GM18499 (cell line): Measurements from ENCODE around the gene SWT1.
A peak's percentile ranks its signal among the peaks of the same experiment; 100 is the strongest.
"Not testable (repeated sequence)": the region's sequence is repeated elsewhere in the genome, so short reads cannot be mapped to it uniquely, and the experiment has no call there.

Experiments used
- ATAC-seq: cut with Tn5 transposase; IDR thresholded peaks from one replicate; pipeline ENCODE4 v1.9.1; 2021; ENCODE audit warnings: moderate number of reproducible peaks; ENCODE audit not compliant: insufficient read depth, unreplicated experiment

Gene SWT1

DNA sequence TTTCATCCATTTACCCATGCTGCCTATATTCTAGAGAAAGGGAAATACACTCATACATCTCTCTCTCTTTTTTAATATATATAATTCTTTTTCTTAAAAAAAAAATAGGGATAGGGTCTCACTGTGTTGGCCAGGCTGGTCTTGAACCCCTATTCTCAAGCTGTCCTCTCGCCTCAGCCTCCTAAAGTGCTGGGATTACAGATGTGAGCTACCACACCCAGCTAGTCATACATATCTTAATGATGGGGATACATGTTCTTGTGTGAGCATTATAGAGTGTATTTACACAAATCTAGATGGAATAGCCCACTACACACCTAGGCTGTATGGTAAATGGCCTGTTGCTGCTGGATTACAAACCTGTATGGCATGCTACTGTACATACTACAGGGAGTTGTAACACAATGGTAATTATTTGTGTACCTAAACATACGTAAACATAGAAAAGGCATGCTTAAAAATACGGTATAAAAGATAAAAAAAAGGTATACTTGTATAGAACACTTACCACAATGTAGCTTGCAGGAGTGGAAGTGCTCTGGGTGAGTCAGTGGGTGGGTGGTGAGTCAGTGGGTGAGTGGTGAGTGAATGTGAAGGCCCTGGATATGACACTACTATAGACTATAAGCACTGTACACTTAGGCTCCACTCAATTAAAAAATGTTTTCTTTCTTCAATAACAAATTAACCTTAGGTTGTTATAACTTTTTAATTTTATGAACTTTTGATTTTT lies 87.2 kb downstream of the SWT1 start:
- no peak for ATAC-seq

DNA sequence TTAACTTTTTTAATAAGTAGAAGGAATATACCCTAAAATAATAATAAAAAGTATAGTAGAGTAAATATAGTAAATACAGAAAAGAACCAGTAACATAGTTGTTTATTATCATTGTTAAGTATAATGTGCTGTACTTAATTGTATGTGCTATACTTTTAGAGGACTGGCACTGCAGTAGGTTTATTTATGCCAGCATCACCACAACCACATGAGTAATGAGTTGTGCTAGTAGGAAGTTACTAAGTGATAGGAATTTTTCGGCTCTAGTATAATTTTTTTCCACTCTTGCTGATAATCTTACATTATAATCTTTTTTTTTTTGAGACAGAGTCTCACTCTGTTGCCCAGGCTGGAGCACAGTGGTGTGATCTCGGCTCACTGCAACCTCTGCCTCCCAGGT lies 88.5 kb downstream of the SWT1 start:
- ATAC-seq = no peak

DNA sequence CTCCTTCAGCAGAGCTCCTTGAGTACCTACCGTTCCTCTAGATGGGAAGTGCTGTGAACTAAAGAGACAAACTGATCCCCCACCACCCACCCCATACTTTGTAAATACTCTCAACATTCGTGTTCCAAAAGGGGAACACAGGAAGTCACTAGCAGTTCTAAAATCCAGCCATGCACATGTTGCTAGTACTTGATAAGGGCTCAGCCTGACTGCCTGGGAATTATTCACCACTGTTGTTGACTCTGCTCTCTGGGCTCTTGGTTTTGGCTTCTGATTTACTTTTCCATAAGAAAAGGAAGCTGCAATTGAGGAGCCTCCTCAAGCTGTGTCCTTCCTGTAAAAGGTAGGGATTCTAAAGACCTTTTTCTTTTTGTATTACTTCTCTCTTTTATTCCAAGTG lies 92.6 kb downstream of the SWT1 start:
- no peak for ATAC-seq

DNA sequence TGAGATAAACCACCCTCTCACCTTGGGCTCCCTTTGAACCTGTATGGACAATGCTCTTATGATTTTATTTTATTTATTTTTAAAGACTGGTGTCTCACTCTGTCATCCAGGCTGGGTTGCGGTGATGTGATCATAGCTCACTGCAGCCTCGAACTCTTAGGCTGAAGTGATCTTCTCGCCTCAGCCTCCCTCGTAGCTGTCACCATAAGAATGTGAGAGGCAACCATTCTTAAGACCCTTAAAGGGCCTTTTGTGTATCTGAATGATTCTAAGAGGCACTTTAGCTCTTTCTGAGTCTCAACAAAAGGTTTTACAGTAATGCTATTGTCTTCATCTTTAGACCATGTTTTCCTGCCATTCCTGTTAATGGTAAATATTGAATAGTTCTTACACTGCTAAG lies 93.1 kb downstream of the SWT1 start:
- no peak for ATAC-seq

DNA sequence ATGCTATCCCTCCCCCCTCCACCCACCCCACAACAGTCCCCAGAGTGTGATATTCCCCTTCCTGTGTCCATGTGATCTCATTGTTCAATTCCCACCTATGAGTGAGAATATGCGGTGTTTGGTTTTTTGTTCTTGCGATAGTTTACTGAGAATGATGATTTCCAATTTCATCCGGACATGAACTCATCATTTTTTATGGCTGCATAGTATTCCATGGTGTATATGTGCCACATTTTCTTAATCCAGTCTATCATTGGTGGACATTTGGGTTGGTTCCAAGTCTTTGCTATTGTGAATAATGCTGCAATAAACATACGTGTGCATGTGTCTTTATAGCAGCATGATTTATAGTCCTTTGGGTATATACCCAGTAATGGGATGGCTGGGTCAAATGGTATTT lies 95.0 kb downstream of the SWT1 start:
- not testable (repeated sequence) for ATAC-seq

DNA sequence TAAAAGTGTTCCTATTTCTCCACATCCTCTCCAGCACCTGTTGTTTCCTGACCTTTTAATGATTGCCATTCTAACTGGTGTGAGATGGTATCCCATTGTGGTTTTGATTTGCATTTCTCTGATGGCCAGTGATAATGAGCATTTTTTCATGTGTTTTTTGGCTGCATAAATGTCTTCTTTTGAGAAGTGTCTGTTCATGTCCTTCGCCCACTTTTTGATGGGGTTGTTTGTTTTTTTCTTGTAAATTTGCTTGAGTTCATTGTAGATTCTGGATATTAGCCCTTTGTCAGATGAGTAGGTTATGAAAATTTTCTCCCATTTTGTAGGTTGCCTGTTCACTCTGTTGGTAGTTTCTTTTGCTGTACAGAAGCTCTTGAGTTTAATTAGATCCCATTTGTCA lies 95.4 kb downstream of the SWT1 start:
- not testable (repeated sequence) for ATAC-seq

DNA sequence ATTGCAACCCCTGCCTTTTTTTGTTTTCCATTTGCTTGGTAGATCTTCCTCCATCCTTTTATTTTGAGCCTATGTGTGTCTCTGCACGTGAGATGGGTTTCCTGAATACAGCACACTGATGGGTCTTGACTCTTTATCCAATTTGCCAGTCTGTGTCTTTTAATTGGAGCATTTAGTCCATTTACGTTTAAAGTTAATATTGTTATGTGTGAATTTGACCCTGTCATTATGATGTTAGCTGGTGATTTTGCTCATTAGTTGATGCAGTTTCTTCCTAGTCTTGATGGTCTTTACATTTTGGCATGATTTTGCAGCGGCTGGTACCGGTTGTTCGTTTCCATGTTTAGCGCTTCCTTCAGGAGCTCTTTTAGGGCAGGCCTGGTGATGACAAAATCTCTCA lies 98.6 kb downstream of the SWT1 start:
- not testable (repeated sequence) for ATAC-seq

DNA sequence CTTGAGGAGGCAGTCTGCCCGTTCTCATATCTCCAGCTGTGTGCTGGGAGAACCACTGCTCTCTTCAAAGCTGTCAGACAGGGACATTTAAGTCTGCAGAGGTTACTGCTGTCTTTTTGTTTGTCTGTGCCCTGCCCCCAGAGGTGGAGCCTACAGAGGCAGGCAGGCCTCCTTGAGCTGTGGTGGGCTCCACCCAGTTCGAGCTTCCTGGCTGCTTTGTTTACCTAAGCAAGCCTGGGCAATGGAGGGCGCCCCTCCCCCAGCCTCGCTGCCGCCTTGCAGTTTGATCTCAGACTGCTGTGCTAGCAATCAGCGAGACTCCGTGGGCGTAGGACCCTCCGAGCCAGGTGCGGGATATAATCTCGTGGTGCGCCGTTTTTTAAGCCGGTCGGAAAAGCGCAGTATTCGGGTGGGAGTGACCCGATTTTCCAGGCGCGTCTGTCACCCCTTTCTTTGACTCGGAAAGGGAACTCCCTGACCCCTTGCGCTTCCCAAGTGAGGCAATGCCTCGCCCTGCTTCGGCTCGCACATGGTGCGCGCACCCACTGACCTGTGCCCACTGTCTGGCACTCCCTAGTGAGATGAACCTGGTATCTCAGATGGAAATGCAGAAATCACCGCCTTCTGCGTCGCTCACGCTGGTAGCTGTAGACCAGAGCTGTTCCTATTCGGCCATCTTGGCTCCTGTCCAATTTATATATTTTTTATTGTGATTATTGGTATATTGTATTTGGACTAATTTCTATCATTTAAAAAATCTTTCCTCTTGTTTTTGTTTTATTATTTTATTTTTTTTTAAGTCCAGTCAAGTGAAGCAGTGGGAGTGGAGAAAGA lies 100.4 kb downstream of the SWT1 start:
- ATAC-seq = not testable (repeated sequence)

DNA sequence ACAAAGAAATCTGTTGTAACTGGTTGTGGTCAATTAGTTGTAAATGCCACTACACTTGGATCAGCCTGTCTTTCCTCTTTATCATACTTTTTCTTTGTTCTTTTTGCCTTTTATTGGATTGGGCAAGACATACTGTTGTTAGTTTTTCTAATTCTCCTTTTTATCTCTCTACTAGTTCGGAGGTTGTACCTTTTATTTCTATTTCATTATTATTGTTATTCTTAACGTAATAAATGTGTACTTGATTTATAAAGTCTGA lies 100.9 kb downstream of the SWT1 start:
- ATAC-seq = no peak

DNA sequence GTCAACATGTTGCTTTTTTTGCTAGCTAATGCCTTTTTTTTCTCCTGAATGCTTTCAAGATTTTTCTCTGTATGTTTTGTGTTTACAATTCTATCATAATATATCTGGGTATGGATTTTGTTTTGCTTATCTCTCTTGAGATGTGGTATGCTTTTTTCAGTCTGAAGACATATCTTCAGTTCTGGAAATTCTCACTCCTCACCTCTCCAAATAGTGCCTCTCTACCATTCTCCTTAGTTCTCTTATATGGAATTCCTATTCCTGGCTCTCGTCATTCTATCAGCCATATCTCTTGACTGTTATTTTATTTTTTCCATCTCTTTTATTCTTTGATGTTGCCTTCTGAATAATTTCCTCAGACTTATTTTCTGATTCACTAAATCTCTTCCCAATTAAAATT lies 101.7 kb downstream of the SWT1 start:
- ATAC-seq = no peak

DNA sequence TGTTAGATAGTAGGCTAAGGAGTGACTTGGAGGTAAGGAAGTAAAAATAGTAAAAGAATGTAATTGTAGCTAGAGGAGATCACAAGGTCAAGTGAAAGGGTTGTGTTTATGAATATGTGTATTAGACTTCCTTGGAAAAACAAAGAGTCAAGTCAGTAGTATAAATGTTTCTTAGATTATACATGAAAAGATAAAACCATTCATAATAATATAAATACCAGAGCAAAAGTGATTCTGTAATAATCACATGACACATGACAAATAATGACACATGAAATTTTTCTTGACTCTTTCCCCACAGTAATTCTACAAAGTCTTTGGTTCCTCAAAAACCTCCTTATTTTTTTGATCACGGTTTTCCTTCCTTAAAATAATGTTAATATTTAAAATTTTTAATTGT lies 103.6 kb downstream of the SWT1 start:
- ATAC-seq = no peak

DNA sequence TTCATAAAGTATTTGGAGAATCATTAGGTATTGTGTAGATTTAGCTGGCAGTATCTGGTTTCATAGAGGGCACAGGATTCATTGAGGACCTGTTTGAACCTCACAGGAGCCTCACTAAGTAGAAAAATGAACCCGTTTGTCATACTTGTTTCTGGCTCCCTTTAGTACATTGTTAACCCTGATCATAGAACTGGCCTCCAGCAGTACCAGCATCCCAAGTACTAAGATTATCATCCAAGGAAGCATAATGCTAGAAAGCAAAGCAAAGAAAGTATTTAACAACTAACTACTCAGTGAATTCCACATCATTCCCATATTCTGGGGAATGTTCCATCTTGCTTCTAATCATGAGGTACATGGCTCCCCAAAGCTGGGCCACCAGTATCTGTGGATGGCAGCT lies 105.2 kb downstream of the SWT1 start:
- no peak for ATAC-seq

DNA sequence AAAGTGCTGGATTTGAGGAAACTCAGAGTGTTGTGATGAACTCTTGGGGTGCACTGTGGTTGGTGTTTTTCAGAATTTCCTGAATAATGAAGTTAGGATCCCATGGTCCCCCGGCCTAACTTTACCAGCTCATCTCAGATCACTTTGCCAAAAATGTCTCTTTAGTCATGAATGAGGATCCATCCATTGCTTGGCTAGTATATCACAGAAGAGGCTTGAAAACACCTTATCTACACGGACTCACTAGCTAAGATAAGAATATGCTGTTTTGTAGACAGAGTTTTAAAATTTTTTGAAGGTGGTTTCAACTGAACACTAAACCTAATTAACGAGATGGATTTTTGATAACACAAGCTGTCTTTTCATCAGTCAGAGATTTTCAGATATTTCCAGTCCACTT lies 106.3 kb downstream of the SWT1 start:
- no peak for ATAC-seq

DNA sequence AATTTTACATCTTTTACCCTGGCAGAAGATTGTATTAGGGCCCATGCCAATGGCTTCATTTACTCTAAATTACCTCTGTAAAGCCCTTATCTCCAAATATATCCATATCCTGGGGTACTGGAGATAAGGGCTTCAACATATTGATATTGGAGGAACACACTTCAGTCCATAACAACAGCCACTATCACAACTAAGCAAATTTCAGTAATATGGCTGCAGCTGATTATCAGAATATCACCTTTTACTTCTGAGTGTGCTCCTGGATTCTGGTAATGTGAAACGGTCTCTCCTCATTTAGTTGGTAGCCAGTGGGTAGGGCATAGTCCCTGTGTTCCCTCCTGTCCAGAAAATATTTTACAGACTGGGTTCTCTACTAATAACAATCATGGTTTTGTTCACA lies 106.8 kb downstream of the SWT1 start:
- no peak for ATAC-seq

DNA sequence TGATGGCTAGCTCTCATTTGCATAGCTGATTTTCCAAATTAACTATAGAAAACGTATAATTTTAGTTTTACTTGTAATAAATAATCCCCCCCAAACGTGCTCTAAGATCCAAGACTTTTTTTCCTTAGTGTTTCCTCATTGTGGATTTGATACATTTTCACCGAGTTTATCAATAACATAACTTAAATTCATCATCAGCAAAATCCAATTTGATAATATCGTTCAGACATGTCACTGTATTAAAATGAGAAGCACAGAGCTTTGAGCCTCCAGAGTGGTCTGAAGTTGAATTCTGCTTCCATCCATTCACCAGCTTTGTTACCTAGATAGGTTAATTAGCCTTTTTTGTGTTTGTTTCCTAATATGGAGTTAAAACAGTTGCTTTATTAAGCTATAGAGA lies 108.3 kb downstream of the SWT1 start:
- ATAC-seq = no peak

DNA sequence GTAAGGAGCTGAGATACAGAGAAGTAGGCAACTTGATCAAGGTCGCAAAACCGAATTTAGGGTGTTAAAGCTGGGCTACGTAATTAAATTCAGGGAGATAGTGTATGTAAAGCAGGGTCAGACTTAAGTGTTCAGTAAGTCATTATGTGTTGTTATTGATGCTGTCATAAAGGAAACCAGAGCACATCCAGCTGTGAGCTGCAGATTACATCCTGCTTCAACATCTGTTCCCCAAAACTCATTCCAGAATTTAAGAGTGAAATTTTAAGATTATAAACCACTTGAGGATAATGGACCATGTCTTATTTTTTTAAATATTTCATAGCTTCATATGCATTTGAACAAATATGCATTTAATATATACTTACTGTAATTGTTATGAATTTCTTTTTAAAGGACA lies 110.3 kb downstream of the SWT1 start:
- no peak for ATAC-seq

DNA sequence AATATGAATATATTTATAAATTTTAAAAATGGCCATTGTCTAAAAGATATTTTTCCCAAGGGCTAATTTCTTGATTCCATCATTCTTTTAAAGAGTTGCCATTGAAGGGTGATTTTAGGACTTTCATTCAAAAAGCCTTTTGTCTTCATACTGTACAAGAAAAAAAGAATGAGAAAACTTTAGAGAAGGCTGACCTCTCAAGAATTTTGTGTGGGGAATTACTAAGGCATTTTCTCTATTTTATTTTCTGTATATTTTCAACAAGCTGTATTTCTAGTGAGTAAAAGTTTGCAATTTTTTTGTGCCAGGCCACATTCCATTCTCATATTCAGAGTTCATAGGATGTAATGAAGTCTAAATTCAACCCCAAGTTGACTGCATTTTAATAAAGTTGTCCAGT lies 110.7 kb downstream of the SWT1 start:
- ATAC-seq = no peak

DNA sequence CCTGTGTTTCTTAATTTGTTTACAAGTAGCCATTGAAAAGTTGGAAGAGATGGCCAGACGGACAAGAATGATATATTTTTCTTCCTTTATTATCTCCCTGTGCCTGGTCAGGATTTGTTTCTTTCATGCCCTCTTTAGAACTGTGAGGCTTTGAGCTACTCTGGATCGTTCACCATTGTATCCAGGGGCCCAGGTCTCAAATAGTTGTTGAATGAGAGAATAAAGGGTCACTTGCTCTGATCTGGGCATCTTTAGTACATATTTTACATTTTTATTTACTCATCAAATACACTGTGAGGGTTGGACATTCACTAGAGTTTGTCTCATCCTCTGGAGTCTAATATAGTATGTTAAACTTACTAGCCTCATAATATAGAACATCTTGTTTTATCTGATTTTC lies 111.4 kb downstream of the SWT1 start:
- no peak for ATAC-seq

DNA sequence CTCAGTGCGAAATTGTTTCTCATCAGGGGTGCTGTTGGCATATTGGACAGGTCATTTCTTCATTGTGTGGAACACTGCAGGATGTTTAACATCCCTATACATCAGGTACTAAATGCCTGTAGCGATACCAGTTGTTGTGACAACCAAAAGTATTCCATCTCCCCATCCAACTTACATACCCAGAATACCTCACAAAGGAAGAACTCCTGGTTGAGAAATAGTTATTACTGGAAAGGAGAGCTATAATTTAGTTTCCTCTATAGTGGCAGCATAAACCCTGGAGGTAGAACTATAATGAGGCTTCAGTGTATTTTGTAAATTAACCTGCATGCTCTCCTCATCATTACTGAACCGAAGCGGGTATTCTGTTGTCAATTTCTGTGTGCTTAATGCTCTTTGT lies 115.0 kb downstream of the SWT1 start:
- no peak for ATAC-seq

DNA sequence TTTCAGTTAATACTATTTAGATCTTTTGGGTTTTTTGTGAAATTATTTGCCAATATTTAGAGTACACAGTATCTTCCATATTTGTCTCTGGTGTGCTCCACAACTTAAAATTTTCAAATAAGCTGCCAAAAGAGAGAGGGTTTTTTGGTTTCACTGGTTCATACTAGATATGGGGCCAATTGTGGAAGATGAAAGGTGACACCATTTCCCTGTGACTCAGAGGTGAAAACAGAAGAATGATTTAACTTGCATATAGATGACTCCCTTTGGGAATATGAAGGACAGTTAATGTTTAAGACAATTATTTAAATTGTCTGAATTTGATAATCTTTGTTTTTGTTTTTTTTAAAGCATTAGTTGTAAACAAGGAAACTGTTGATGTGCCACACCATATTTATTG lies 122.6 kb downstream of the SWT1 start:
- ATAC-seq = no peak

DNA sequence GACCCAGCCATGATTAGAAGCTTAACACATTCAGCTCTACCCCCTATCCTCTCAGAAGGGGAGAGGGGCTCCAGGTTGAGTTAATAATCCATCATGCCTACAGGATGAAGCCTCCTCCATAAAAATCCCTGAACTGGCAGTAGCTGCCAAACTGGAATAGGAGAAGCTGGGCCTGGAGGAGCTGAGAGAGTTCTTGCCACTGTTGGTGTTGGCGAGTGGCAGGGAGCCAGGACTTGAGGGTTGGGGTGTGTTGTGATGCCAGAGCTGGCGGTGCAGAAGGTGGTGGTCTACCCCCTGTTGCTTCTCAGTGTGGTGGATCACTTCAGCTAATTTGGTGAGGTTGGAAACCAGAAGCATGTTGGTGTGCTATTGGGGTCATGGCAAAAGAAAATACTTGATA lies 123.6 kb downstream of the SWT1 start:
- ATAC-seq = no peak

DNA sequence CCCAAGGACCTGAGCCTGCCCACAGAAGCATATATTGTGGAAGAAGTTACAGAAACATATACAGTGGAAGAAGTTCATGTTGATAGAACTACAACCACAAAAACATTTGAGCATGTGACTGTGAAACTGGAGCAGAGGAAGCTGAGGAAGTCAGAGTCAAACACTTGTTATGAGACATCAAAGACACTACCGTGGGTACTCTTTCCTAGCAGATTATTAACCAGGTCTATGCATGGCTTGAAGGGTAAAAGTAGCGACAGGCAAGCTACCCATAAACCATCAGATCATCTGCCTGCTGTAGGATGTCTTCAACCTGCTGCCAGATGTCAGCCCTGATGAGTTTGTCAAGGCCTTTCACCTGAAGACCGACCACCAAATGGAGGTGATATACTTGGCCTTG lies 124.3 kb downstream of the SWT1 start:
- peak; percentile 74 for ATAC-seq
